Left lung (tissue), 10 donors: Measurements from ENCODE around the gene BACH2. TPM values are rescaled to one million over a fixed set of nuclear protein-coding genes. Genes with fewer than 3 reads are reported as not detected.

ENCODE experiments used
- ATAC-seq: fragments of 200-7000 bp; cut with Tn5 transposase; one replicate; pipeline ENCODE4 v1.9.1; 2020; ENCODE audit warnings: moderate library complexity
- DNase-seq, 4 donors: peaks; one replicate each; pipeline ENCODE4 v3.0.0-alpha.2; 2013 to 2020
- H3K27ac ChIP-seq, 2 donors: fragments of 200-600 bp; sonication (generic) in 1 of 2; one replicate each; pipeline versions ENCODE4 v1.5.0 to v1.8.0; 2020 to 2021
- H3K27me3 ChIP-seq, 2 donors: fragments of 200-600 bp; sonication (generic) in 1 of 2; one replicate each; pipeline versions ENCODE4 v1.5.0 to v1.8.0; 2020 to 2021
- H3K36me3 ChIP-seq, 2 donors: fragments of 200-600 bp; sonication (generic) in 1 of 2; one replicate each; pipeline versions ENCODE4 v1.5.0 to v1.8.0; 2020 to 2021
- H3K4me1 ChIP-seq, 2 donors: fragments of 200-600 bp; one replicate each; pipeline ENCODE4 v1.8.0; 2021
- H3K4me3 ChIP-seq, 2 donors: fragments of 200-600 bp; sonication (generic) in 1 of 2; one replicate each; pipeline versions ENCODE4 v1.5.0 to v1.8.0; 2020 to 2021; ENCODE audit warnings: mild to moderate bottlenecking in 1 of 2
- H3K9me3 ChIP-seq, 2 donors: fragments of 200-600 bp; sonication (generic) in 1 of 2; one replicate each; pipeline versions ENCODE4 v1.5.0 to v1.8.0; 2020 to 2021
- intact Hi-C, 2 donors: fragments of 100-400 bp; cut with DNase I; formaldehyde crosslinking; loops; one replicate each; pipeline versions ENCODE4 v1.11.2 to v1.14.2; 2022
- polyA plus RNA-seq, 6 donors: library from polyadenylated mRNA; unstranded; fragments of 120-200 nt; gene quantifications; one replicate each; pipeline ENCODE4 v1.2.1, GENCODE V29; 2013; ENCODE audit not compliant: insufficient read length in 6 of 6
- total RNA-seq, 2 donors: library from RNA; stranded (reverse); fragmentation: NEBNext Ultra II Directional; extraction: Animal tissue kit (Norgen Biotek cat#: 25700); gene quantifications; one replicate each; pipeline ENCODE4 v1.2.1, GENCODE V29; 2021
- TF ChIP-seq, protein P1 (sequence below), 2 donors: fragments of 200-600 bp; sonication (generic) in 1 of 2; IDR thresholded peaks; one replicate each; pipeline versions ENCODE4 v1.5.0 to v1.8.0; 2021; ENCODE audit warnings: antibody characterized with exemption in 2 of 2
- donor health status: DM: no; HTN: yes; CAD: no.
- donor health status: DM: no; HTN: no; CAD: no.

Gene BACH2
- total and polyA plus RNA-seq, 8 donors, result 3.8 to 10.6 (median 8.9) TPM

GRCh38 chr6:89970609-89971337 lies 325.9 kb downstream of the BACH2 start:
- Histone ChIP-seq H3K4me3 (no peak overlapping the region), H3K27ac (no peak overlapping the region), H3K9me3 (no peaks in the 10 kb centered on the region), H3K36me3 (no peaks in the 10 kb centered on the region), H3K27me3 (no peaks in the 10 kb centered on the region), H3K4me1 (peaks cover 0 to 3% of the 10 kb centered on the region in 2 donors)
- TF ChIP-seq, protein P1, sequence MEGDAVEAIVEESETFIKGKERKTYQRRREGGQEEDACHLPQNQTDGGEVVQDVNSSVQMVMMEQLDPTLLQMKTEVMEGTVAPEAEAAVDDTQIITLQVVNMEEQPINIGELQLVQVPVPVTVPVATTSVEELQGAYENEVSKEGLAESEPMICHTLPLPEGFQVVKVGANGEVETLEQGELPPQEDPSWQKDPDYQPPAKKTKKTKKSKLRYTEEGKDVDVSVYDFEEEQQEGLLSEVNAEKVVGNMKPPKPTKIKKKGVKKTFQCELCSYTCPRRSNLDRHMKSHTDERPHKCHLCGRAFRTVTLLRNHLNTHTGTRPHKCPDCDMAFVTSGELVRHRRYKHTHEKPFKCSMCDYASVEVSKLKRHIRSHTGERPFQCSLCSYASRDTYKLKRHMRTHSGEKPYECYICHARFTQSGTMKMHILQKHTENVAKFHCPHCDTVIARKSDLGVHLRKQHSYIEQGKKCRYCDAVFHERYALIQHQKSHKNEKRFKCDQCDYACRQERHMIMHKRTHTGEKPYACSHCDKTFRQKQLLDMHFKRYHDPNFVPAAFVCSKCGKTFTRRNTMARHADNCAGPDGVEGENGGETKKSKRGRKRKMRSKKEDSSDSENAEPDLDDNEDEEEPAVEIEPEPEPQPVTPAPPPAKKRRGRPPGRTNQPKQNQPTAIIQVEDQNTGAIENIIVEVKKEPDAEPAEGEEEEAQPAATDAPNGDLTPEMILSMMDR (IDR thresholded peaks at IDR 0.05), result peak; percentile 34 to 48
- ATAC-seq (peak; percentile 89), DNase-seq (peak in 2 of 4 donors; percentile 34 to 70)
- intact Hi-C loops, result loop anchor here in 1 of 2 donors (10.0 kb wide), 1 partner anchor 324 kb away; the partner anchor contains the start of gene BACH2

- DNase-seq (no peak), ATAC-seq (peak; percentile 38)
- Histone ChIP-seq H3K4me3 (no peak overlapping the region), H3K27ac (no peak overlapping the region), H3K4me1 (peaks cover 0 to 3% of the 10 kb centered on the region in 2 donors), H3K27me3 (no peaks in the 10 kb centered on the region), H3K36me3 (no peaks in the 10 kb centered on the region), H3K9me3 (no peaks in the 10 kb centered on the region)
- TF ChIP-seq, protein P1 (IDR thresholded peaks at IDR 0.05), result no peak
- intact Hi-C loops, result loop anchor here in 1 of 2 donors (10.0 kb wide), 1 partner anchor 325 kb away; the partner anchor contains the start of gene BACH2
Observed at GRCh38 chr6:89970072-89970471, 326.6 kb downstream of the BACH2 start.

GRCh38 chr6:89966913-89967312 lies 329.7 kb downstream of the BACH2 start:
- DNase-seq (no peak), ATAC-seq (no peak)
- no peaks in the 10 kb centered on the region for H3K4me1 ChIP-seq
- H3K27me3 ChIP-seq, result no peaks in the 10 kb centered on the region
- TF ChIP-seq, protein P1 (IDR thresholded peaks at IDR 0.05), result no peak
- H3K27ac ChIP-seq, result no peak overlapping the region
- H3K36me3 ChIP-seq, result no peaks in the 10 kb centered on the region
- H3K9me3 ChIP-seq, result no peaks in the 10 kb centered on the region
- H3K4me3 ChIP-seq, result no peak overlapping the region
- intact Hi-C loops, result no loop called here

- TF ChIP-seq, protein P1 (IDR thresholded peaks at IDR 0.05), result no peak
Observed at GRCh38 chr6:89966228-89966544, 330.5 kb downstream of the BACH2 start.

DNA sequence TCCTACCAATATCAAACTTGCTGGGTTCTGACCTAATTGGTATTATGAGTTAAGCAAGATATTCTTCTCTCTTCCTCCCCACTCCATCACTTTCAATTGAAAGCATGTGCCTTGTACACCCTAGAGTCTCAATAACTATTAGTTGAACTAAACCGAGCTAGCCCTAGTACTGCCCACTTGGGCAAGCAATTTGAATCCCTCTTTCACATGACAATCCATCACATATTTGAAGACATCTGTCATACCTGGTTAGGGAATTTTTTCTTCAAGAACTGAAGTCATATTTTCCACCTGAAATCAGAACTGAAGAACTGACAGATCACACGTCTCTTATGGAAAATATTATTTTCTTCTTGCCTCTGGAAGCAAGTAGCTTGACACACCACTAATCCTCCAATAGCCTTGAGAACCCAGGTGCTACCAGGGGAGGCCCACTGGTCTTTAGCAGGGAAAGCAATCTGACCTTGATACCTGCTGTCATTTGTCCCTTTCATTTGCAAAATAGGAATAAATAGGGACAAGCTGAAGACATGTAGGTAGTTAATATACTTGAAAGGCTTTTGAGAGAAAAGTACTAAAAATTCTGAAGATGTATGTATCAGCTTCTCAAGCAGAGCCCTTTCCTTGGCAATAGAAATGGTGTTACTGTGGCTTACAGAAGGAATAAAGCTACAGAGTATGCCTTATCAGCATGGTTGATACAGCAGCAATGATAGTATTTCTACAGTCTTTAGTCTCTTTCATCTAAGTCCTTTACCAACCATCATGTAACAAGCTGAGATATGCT lies 331.0 kb downstream of the BACH2 start:
- TF ChIP-seq, protein P1 (IDR thresholded peaks at IDR 0.05), result no peak
- intact Hi-C loops, result no loop called here
- no peaks in the 10 kb centered on the region for H3K27me3 ChIP-seq
- no peaks in the 10 kb centered on the region for H3K4me1 ChIP-seq
- no peak overlapping the region for H3K4me3 ChIP-seq
- no peaks in the 10 kb centered on the region for H3K36me3 ChIP-seq
- no peak for ATAC-seq
- H3K27ac ChIP-seq, result no peak overlapping the region
- no peaks in the 10 kb centered on the region for H3K9me3 ChIP-seq
- no peak for DNase-seq

More at GRCh38 chr6:89966228-89966544, 330.5 kb downstream of the BACH2 start:
- Histone ChIP-seq H3K4me1 (no peaks in the 10 kb centered on the region), H3K4me3 (no peak overlapping the region), H3K27ac (no peak overlapping the region), H3K9me3 (no peaks in the 10 kb centered on the region), H3K36me3 (no peaks in the 10 kb centered on the region), H3K27me3 (no peaks in the 10 kb centered on the region)
- peak in 1 of 4 donors; percentile 36 for DNase-seq
- intact Hi-C loops, result no loop called here
- ATAC-seq, result no peak
